ENCODE results near the gene PRDM5.
"Not testable (repeated sequence)": the region's sequence is repeated elsewhere in the genome, so short reads cannot be mapped to it uniquely, and the experiment has no call there.

The PRDM5 gene

DNA sequence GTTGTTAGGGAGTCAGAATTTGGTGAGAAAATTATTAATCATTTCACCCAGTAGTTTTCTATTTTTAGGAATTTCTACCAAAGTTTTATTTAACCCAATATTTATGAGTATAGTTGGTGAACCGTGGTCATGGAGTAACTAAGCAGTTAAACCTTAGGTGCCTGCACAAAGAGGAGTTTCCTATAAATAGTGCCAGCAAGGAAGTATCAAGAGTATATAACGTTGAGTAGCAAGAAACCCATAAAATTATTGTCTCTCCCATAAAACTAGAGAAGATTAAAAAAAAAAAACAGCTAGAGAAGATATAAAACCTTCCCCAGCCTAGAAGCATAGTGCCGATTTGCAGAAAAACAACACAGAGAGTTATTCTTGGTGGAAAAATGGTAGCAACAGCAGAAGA, 158.9 kb downstream of the PRDM5 start:
- in situ Hi-C loops (cut with MboI; ENCODE audit: low sequenced_read_pairs) = no loop called here
- Histone ChIP-seq H3K27me3 (ENCODE audit: low read depth) (no peaks in the 10 kb centered on the region), H3K9me3 (no peaks in the 10 kb centered on the region), H3K4me3 (no peak overlapping the region), H3K36me3 (replicated peaks) (no peaks in the 10 kb centered on the region), H3K4me1 (no peaks in the 10 kb centered on the region)
- DNase-seq (ENCODE audit: low spot score in 2 of 2) = no peak

DNA sequence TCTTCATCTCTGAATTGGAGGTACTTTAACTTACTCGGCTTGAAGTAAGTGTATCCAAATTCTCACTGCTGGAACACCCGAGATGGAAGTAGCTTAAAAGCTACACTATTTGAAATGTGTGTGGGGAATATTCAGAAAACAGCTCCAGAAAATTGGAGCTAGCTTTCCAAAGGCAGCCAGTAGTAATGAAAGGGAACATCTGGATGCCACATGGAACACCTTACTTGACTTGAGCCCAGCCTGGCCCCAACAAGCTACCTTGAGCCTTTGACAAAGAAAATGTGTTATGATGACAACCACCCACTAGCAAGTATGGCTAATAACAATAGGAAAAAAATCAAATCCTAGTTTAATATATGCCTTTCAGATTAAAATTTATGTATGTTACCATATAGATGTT, 161.5 kb downstream of the PRDM5 start:
- Histone ChIP-seq H3K36me3 (replicated peaks) (no peaks in the 10 kb centered on the region), H3K27me3 (ENCODE audit: low read depth) (no peaks in the 10 kb centered on the region), H3K9me3 (no peaks in the 10 kb centered on the region), H3K4me3 (no peak overlapping the region), H3K4me1 (no peaks in the 10 kb centered on the region)
- in situ Hi-C loops (cut with MboI; ENCODE audit: low sequenced_read_pairs) = no loop called here
- DNase-seq (ENCODE audit: low spot score in 2 of 2) = no peak

DNA sequence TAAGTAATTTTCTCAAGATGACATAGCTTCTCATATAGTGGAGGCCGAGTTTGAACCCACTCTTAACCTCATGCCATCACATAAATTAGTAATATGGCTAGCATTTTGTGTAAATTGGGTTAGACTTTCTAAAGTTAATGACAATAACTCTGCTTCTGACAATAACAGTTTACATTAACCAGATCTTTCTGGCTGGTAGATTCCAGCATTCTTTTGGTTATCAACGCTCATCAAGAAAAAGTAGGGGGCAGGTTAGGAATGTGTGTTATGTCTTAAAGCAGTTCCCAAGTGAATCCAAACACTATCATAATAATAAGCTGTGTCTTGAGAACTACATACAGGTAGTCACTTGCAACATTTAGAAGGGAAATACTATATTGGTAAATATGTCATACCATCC, 162.5 kb downstream of the PRDM5 start:
- DNase-seq (ENCODE audit: low spot score in 2 of 2) = no peak
- H3K36me3 ChIP-seq (replicated peaks) = no peaks in the 10 kb centered on the region
- H3K4me1 ChIP-seq = no peaks in the 10 kb centered on the region
- no peak overlapping the region for H3K4me3 ChIP-seq
- no peaks in the 10 kb centered on the region for H3K27me3 ChIP-seq (ENCODE audit: low read depth)
- in situ Hi-C loops (cut with MboI; ENCODE audit: low sequenced_read_pairs) = no loop called here
- no peaks in the 10 kb centered on the region for H3K9me3 ChIP-seq

DNA sequence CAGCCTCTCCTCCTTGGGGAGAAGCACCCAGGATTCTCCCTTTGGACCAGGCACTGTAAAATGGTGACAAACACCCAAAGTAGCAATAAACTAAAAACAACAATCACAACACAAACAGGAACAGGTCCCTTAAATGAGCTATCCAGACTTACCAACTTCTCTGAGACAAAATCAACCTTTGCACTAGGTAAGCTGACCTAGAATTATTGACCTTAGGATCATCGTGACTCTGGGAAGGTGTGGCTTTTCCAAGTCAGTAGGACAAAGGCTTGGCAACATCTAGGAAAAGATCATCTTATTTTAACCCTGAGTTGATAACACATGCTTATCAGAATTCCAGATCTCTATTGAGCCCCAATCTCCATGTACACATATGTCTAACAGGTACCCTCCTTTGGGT, 166.7 kb downstream of the PRDM5 start:
- in situ Hi-C loops (cut with MboI; ENCODE audit: low sequenced_read_pairs) = no loop called here
- Histone ChIP-seq H3K36me3 (replicated peaks) (no peaks in the 10 kb centered on the region), H3K9me3 (no peaks in the 10 kb centered on the region), H3K4me1 (no peaks in the 10 kb centered on the region), H3K4me3 (no peak overlapping the region), H3K27me3 (ENCODE audit: low read depth) (no peaks in the 10 kb centered on the region; the same call in 1 of the 2 replicates)
- no peak for DNase-seq (ENCODE audit: low spot score in 2 of 2)

DNA sequence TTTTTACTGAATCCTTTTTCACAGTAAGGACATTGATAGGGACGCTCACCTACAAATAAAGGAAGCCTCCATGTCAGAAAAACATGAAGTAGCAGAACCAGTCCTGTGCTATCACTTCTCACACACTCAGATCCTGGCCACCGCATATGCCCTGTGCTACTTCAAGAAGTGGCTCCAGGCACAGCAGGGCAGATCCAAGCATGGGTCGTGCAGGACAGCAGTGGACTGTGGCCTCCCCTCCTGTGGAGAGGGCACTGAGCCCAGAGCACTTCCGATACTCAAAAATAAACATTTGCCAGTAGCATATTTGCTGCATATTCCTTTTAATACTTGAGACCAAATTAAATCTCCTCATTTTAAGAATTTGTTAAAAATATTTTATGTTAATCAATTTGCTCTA, 167.9 kb downstream of the PRDM5 start:
- H3K27me3 ChIP-seq (ENCODE audit: low read depth) = no peaks in the 10 kb centered on the region; the same call in 1 of the 2 replicates
- DNase-seq (ENCODE audit: low spot score in 2 of 2) = no peak
- in situ Hi-C loops (cut with MboI; ENCODE audit: low sequenced_read_pairs) = no loop called here
- H3K4me3 ChIP-seq = no peak overlapping the region
- H3K4me1 ChIP-seq = no peaks in the 10 kb centered on the region
- H3K9me3 ChIP-seq = no peaks in the 10 kb centered on the region
- no peaks in the 10 kb centered on the region for H3K36me3 ChIP-seq (replicated peaks)

DNA sequence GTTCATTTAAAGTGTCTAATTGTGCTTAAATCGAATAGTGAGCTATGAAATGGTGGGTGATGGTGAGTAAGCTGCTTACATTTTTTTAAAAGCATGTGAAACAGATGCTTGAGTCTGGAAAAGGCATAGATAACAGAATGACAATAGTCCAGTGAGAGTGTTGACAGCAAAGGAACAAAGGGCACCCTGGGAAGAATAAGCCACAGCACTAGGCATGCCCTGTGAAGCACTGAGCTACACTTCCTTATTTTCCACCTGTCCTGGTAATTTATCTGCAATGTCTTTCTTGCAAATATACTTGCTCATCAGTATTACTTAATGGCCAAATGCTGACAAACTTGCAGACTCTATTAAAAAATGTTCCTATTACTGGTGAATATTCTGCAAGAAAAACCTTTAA, 168.7 kb downstream of the PRDM5 start:
- in situ Hi-C loops (cut with MboI; ENCODE audit: low sequenced_read_pairs) = no loop called here
- H3K36me3 ChIP-seq (replicated peaks) = no peaks in the 10 kb centered on the region
- H3K4me3 ChIP-seq = no peak overlapping the region
- DNase-seq (ENCODE audit: low spot score in 2 of 2) = peak in 1 of 2 experiments; percentile 6
- H3K4me1 ChIP-seq = no peaks in the 10 kb centered on the region
- no peaks in the 10 kb centered on the region; the same call in 1 of the 2 replicates for H3K27me3 ChIP-seq (ENCODE audit: low read depth)
- H3K9me3 ChIP-seq = no peaks in the 10 kb centered on the region

DNA sequence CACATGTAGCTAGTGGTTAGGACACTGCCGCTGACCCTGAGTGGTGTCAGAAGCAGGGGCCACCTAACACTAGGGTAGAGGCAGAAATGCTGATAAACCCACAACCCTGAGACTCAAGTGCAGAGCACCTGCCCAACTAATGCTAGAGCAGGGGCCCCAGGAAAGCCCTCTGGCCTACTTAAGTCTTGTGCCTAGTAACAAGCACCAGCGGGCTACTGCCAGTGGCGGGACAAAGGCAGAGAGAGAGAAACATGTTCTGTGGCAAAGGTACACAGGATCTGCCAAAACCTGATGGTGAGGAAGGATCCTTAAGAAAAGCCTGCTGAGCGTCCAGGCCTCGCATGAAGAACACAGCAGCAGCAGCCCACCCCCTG, 172.4 kb downstream of the PRDM5 start:
- DNase-seq (ENCODE audit: low spot score in 2 of 2) = no peak
- Histone ChIP-seq H3K4me3 (no peak overlapping the region), H3K27me3 (ENCODE audit: low read depth) (no peaks in the 10 kb centered on the region; the same call in 1 of the 2 replicates), H3K4me1 (no peaks in the 10 kb centered on the region), H3K9me3 (no peaks in the 10 kb centered on the region), H3K36me3 (replicated peaks) (no peaks in the 10 kb centered on the region)
- in situ Hi-C loops (cut with MboI; ENCODE audit: low sequenced_read_pairs) = no loop called here

DNA sequence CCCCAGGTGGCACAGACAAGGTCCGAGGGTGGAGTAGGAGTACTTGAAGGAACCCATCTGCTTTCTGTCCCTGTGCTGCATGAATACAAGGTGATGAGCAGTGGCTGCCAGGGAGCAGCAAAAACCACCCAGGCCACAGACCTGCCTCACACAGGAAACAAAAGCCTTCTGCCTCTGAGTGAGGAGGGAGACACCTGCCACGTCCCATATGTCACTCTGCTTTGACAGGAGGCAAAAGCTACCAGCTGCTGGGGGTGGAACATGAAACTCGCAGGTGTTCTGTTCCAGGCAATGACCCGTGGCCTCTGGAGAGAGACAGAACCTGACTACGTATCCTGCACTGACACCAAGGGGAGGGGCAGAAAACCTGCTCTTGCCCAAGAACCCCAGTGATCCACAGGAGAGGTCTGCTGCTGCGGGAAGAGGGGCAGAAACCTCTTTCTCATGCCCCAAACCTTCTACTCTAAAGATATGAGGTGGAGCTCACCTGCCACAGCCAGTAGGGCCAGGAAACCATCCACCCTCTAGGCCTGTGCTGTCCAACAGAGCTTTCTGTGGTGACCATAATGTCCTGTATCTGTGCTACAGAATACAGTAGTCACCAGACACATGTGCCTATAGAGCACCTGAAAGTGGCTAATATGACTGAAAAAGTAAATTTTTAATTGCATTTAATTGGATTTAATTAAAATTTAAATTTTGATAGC, 172.9 kb downstream of the PRDM5 start:
- no peaks in the 10 kb centered on the region; the same call in 1 of the 2 replicates for H3K27me3 ChIP-seq (ENCODE audit: low read depth)
- no peaks in the 10 kb centered on the region for H3K9me3 ChIP-seq
- H3K36me3 ChIP-seq (replicated peaks) = no peaks in the 10 kb centered on the region
- no peak overlapping the region for H3K4me3 ChIP-seq
- H3K4me1 ChIP-seq = no peaks in the 10 kb centered on the region
- DNase-seq (ENCODE audit: low spot score in 2 of 2) = no peak
- in situ Hi-C loops (cut with MboI; ENCODE audit: low sequenced_read_pairs) = no loop called here

DNA sequence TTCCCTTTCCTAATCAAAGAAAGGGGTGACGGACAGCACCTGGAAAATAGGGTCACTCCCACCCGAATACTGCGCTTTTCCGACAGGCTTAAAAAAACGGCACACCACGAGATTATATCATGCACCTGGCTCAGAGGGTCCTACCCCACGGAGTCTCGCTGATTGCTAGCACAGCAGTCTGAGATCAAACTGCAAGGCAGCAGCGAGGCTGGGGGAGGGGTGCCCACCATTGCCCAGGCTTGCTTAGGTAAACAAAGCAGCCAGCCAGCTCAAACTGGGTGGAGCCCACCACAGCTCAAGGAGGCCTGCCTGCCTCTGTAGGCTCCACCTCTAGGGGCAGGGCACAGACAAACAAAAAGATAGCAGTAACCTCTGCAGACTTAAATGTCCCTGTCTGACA, 180.9 kb downstream of the PRDM5 start:
- H3K4me1 ChIP-seq; in situ Hi-C loops (cut with MboI; ENCODE audit: low sequenced_read_pairs); H3K36me3 ChIP-seq (replicated peaks); H3K9me3 ChIP-seq; H3K27me3 ChIP-seq (ENCODE audit: low read depth); DNase-seq (ENCODE audit: low spot score in 2 of 2); H3K4me3 ChIP-seq: not testable (repeated sequence)

DNA sequence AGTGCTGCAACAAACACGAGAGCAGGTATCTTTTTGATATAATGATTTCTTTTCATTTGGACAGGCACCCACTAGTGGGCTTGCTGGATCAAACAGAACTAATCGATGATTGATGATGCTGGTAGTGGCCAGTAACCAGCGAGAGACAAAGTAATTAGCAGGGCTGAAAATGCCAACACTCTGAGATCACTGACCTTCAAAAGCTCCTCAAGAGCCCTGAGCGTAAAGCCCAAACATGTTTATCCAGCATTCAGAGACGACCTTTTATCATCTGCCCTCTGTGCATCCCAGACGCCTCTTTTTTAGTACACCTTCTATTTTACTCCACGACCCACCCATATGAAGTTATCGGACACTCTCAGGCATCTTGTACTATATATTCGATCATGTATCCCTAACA, 186.2 kb downstream of the PRDM5 start:
- H3K4me1 ChIP-seq = no peaks in the 10 kb centered on the region
- H3K36me3 ChIP-seq (replicated peaks) = no peaks in the 10 kb centered on the region
- no peak for DNase-seq (ENCODE audit: low spot score in 2 of 2)
- no peaks in the 10 kb centered on the region for H3K9me3 ChIP-seq
- no peaks in the 10 kb centered on the region; the same call in 1 of the 2 replicates for H3K27me3 ChIP-seq (ENCODE audit: low read depth)
- in situ Hi-C loops (cut with MboI; ENCODE audit: low sequenced_read_pairs) = no loop called here
- H3K4me3 ChIP-seq = no peak overlapping the region

DNA sequence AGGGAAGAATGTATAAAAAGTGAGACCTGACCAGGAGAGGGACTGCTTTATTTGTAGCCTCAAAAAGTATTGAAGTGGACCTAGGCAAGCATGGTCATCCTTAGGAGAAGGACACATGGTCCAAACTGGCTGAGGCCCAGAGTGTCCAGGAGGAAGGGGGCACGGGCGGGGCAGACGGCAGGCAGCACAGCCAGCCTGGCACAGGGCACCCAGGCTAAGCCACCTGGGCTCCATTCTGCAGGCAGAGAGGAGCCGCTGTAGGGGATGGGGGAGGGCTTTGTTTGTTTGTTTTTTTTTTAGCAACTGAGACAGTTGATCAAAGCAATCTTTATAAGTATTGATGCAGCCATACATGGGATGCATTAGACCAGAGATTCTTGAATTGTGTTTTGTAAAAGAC, 188.6 kb downstream of the PRDM5 start:
- DNase-seq (ENCODE audit: low spot score in 2 of 2) = no peak
- H3K4me1 ChIP-seq = no peaks in the 10 kb centered on the region
- H3K36me3 ChIP-seq (replicated peaks) = no peaks in the 10 kb centered on the region
- no peaks in the 10 kb centered on the region for H3K9me3 ChIP-seq
- in situ Hi-C loops (cut with MboI; ENCODE audit: low sequenced_read_pairs) = no loop called here
- peaks cover 3% of the 10 kb centered on the region; the same call in 1 of the 2 replicates for H3K27me3 ChIP-seq (ENCODE audit: low read depth)
- H3K4me3 ChIP-seq = no peak overlapping the region

DNA sequence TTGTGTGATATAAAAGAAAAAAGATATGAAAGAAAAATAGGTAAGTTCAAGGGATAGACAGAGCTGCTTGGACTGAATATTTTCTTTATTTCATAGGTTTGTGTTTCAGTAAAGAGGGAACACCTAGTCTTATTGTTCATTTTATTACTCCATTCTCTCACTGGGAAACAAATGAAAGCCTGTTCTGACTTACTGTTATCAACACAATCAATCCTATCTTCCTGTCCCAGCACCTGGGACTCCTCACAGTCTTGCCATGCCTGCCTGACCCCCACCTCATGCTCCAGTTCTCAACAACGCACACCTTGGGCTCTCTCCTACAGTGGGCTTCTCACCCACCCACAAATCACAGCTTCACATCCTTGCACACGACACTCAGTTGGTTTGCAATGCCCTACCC, 189.5 kb downstream of the PRDM5 start:
- in situ Hi-C loops (cut with MboI; ENCODE audit: low sequenced_read_pairs) = no loop called here
- no peak for DNase-seq (ENCODE audit: low spot score in 2 of 2)
- Histone ChIP-seq H3K36me3 (replicated peaks) (no peaks in the 10 kb centered on the region), H3K27me3 (ENCODE audit: low read depth) (peaks cover 3% of the 10 kb centered on the region; the same call in 1 of the 2 replicates), H3K4me1 (no peaks in the 10 kb centered on the region), H3K4me3 (no peak overlapping the region), H3K9me3 (no peaks in the 10 kb centered on the region)

DNA sequence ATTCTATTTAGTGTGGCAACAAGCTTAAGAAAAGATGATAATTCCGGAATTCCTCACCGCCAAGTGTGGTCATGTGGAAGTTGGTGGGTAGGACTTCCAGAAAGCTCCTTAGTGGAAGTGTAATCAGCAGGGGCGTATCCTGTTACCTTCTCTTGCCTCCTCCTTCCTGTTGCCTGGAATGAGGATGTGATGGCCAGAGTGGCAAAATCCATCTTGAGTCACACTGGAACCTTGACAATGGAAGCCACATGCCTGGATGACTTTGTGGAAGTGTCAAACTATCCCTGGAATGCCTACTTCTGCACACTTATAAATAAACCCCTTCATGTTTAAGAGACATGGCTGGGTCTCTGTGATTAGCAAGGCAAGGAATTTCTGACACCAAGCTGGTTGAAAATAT, 191.0 kb downstream of the PRDM5 start:
- H3K4me3 ChIP-seq = no peak overlapping the region
- no peak for DNase-seq (ENCODE audit: low spot score in 2 of 2)
- in situ Hi-C loops (cut with MboI; ENCODE audit: low sequenced_read_pairs) = no loop called here

DNA sequence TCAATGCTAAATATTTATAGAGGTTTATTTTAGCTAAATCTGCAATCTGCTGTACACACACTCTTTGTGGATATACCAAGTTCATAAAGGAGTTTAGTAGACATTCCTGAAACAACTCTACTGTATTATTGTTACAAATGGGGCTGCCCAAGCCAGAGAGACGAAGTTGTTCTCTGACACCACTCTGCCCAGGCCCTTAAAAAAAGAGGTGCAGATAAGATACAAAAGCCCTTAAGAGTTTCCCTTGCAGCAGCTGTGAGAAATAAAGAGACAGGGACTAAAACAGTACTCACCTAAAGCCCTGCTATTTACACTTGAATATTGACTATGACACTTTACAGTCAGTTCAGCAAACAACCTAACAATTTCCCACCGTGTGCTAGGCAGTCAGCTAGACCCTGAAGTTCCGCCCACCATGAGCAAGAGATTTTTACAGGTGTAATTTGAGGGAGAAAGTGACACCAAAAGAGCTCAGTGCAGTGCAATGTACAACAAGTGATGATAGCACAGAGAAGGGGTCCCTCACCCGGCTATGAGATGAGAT, 191.7 kb downstream of the PRDM5 start:
- no peak for DNase-seq (ENCODE audit: low spot score in 2 of 2)
- H3K4me3 ChIP-seq = no peak overlapping the region
- no peaks in the 10 kb centered on the region for H3K36me3 ChIP-seq (replicated peaks)
- H3K27me3 ChIP-seq (ENCODE audit: low read depth) = peaks cover 3% of the 10 kb centered on the region; the same call in 1 of the 2 replicates
- in situ Hi-C loops (cut with MboI; ENCODE audit: low sequenced_read_pairs) = no loop called here
- no peaks in the 10 kb centered on the region for H3K4me1 ChIP-seq
- H3K9me3 ChIP-seq = no peaks in the 10 kb centered on the region

More for the DNA sequence above, 191.0 kb downstream of the PRDM5 start:
- H3K4me1 ChIP-seq = no peaks in the 10 kb centered on the region
- H3K27me3 ChIP-seq (ENCODE audit: low read depth) = peaks cover 3% of the 10 kb centered on the region; the same call in 1 of the 2 replicates
- no peaks in the 10 kb centered on the region for H3K9me3 ChIP-seq
- no peaks in the 10 kb centered on the region for H3K36me3 ChIP-seq (replicated peaks)
